Activated CD4-positive, alpha-beta T cell treated with anti-CD3 and anti-CD28 coated beads, Interleukin-10, Interleukin-2, amounts not matched to agents 100 ng/mL and 50 ng/mL, durations not matched to agents 16 hours and 8 hours (primary cell): ENCODE measurements around the gene CYBB.

ENCODE experiments used
- DNase-seq: peaks from one replicate; pipeline ENCODE4 v3.0.0-alpha.2; 2020

The CYBB gene

GRCh38 chrX:37846141-37846540 lies 66.3 kb downstream of the CYBB start:
- DNase-seq = peak; percentile 25

- DNase-seq = no peak
Measured at GRCh38 chrX:37846558-37846933, 66.7 kb downstream of the CYBB start.

DNA sequence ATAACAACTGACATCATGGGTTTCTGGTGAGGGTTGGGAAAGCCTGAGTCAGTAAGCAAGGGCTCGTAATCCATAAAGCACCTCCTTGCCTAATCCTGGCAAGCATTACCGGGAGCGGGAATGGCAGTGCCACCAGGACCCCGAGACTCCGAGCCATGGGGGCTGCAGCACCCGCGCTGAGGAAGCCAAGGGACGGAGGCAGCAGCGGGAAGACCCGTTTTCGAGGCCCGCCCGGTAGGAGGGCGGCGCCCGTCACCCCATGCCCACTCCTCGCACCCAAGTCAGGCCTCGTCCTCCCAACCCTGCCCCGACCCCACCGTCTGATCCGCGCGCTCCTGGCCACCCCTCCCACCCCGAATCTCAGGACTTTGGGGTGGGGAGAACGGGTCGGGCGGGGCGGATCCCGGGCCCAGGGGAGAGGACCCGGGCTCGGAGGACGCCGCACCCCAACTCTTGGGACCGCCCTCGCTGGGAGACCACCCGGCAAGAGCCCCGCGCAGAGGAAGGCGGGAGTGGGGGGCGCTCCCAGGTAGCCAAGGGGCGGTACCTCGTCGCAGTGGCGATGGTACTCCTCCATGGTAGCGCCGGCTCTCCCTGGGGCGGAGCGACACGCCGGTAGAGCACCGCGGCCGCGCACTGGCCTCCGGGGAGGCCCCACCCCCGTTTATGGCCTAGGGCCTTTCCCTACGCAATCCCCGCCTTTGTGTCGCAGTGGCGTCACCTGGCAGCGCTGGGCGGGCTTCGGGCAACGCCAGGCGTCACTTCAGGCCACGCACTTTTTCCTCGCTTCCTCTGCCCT lies 67.3 kb downstream of the CYBB start, which contains the start of gene DYNLT3:
TSS of gene DYNLT3 (minus strand) at position 638 of the 799 bp plus-strand sequence. CDS start at position 577, 61 bp downstream.
- DNase-seq = peak; percentile 85

- no peak for DNase-seq
Measured at GRCh38 chrX:37847733-37848197, 67.9 kb downstream of the CYBB start.

GRCh38 chrX:37854148-37854547 lies 74.3 kb downstream of the CYBB start:
- DNase-seq = no peak

- DNase-seq = no peak
Measured at GRCh38 chrX:37854748-37855147, 74.9 kb downstream of the CYBB start.

GRCh38 chrX:37860721-37861120 lies 80.9 kb downstream of the CYBB start:
- no peak for DNase-seq

- no peak for DNase-seq
Measured at GRCh38 chrX:37862851-37863250, 83.0 kb downstream of the CYBB start.
